Thymus (tissue), 11 donors: ENCODE results near the gene ASCL4. TPM values are rescaled to one million over a fixed set of nuclear protein-coding genes. Genes with fewer than 3 reads are reported as not detected.

ENCODE experiments used
- DNase-seq, 9 donors: peaks; one replicate each; pipeline ENCODE4 v3.0.0-alpha.2; 2013; ENCODE audit warnings: low spot score in 9 of 9, low read depth in 6 of 9, missing footprints in 1 of 9
- H3K27ac ChIP-seq, 2 donors: one replicate each; pipeline ENCODE4 v1.5.1; 2013; ENCODE audit warnings: control low read depth in 1 of 2, low read depth in 1 of 2, low read length in 1 of 2, mild to moderate bottlenecking in 1 of 2, moderate library complexity in 1 of 2
- H3K27me3 ChIP-seq, 2 donors: one replicate each; pipeline ENCODE4 v1.5.1; 2013; ENCODE audit warnings: low read length in 1 of 2; ENCODE audit not compliant: control insufficient read depth in 2 of 2, insufficient read depth in 1 of 2
- H3K36me3 ChIP-seq, 2 donors: one replicate each; pipeline ENCODE4 v1.5.1; 2013; ENCODE audit warnings: low read length in 1 of 2, mild to moderate bottlenecking in 1 of 2, moderate library complexity in 1 of 2; ENCODE audit not compliant: control insufficient read depth in 2 of 2, insufficient read depth in 2 of 2
- H3K4me1 ChIP-seq, 2 donors: one replicate each; pipeline ENCODE4 v1.5.1; 2013; ENCODE audit warnings: low read length in 2 of 2; ENCODE audit not compliant: control insufficient read depth in 2 of 2, insufficient read depth in 2 of 2
- H3K4me3 ChIP-seq, 2 donors: one replicate each; pipeline ENCODE4 v1.5.1; 2013; ENCODE audit warnings: low read length in 2 of 2, control low read depth in 1 of 2, mild to moderate bottlenecking in 1 of 2
- H3K9me3 ChIP-seq, 2 donors: one replicate each; pipeline ENCODE4 v1.5.1; 2013; ENCODE audit warnings: low read length in 1 of 2, mild to moderate bottlenecking in 1 of 2; ENCODE audit not compliant: control insufficient read depth in 2 of 2, insufficient read depth in 1 of 2
- WGBS: extraction: QIAGEN DNeasy Blood & Tissue Kit; methylation state at CpG from one replicate; pipeline ENCODE4 v1.1.7; 2013; 5-methylcytosine and 5-hydroxymethylcytosine counted together
- polyA plus RNA-seq: library from polyadenylated mRNA; stranded (reverse); fragments of 200-250 nt; gene quantifications from one replicate; pipeline ENCODE4 v1.2.3, GENCODE V29; 2013
- total RNA-seq: library from RNA; stranded (reverse); fragments of 120-200 nt; gene quantifications from one replicate; pipeline ENCODE4 v1.2.4, GENCODE V29; 2013
- donor health status: healthy.

ASCL4 gene
- total and polyA plus RNA-seq, 2 donors = 0.38 to 0.52 TPM

GRCh38 chr12:107788281-107788680 lies 13.8 kb downstream of the ASCL4 start:
- no peaks in the 10 kb centered on the region for H3K27me3 ChIP-seq
- DNase-seq = no peak
- no peaks in the 10 kb centered on the region for H3K9me3 ChIP-seq
- no peak overlapping the region for H3K4me3 ChIP-seq
- no peaks in the 10 kb centered on the region for H3K36me3 ChIP-seq
- WGBS = 98% methylated on average over 2 of the region's 2 CpGs
- H3K27ac ChIP-seq = no peak overlapping the region
- H3K4me1 ChIP-seq = no peaks in the 10 kb centered on the region

DNA sequence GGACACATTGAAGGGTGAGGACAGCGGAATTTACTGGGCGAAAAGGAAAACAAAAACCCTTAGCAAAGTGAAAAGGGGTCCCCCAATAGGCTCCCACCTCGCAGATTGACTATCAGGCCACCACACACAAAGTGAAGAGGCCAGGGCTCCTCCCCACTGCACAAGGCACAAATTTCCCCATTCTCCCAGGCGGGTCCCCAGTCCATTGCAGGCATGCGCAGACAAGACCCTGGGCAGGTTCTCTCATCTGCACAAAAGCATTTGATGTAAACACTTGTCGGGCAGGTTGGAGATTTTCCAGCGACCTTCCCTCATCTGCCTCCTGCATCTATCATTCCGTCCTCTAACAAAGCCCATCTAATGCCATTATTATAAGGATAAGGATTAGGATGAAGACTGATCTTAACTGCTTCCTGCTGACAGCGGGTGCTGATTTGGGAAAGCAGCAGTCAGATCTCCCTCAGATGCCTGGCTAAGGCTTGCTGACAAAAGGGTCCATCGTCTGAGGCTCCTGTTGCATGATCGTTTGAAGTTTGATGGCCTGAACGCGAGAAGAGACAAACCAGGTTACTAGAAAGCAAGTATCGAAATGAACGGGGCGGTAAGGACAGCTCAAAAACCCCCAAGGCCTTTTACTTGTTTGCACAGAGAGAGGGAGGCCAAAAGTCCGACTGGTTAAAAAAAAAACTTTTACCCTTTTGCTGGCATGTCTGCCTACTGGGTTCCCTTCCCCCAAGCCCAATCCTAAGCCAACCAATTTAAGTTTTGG lies 14.4 kb downstream of the ASCL4 start:
- Histone ChIP-seq H3K27me3 (no peaks in the 10 kb centered on the region), H3K36me3 (no peaks in the 10 kb centered on the region), H3K9me3 (no peaks in the 10 kb centered on the region), H3K27ac (no peak overlapping the region), H3K4me3 (no peak overlapping the region), H3K4me1 (no peaks in the 10 kb centered on the region)
- WGBS = 95% methylated on average over 17 of the region's 17 CpGs
- no peak for DNase-seq

GRCh38 chr12:107791465-107792089 lies 17.1 kb downstream of the ASCL4 start:
- no peak overlapping the region for H3K4me3 ChIP-seq
- H3K27me3 ChIP-seq = no peaks in the 10 kb centered on the region
- no peak for DNase-seq
- H3K27ac ChIP-seq = no peak overlapping the region
- no peaks in the 10 kb centered on the region for H3K4me1 ChIP-seq
- no peaks in the 10 kb centered on the region for H3K9me3 ChIP-seq
- H3K36me3 ChIP-seq = no peaks in the 10 kb centered on the region
- WGBS = 84% methylated on average over 1 of the region's 1 CpG

DNA sequence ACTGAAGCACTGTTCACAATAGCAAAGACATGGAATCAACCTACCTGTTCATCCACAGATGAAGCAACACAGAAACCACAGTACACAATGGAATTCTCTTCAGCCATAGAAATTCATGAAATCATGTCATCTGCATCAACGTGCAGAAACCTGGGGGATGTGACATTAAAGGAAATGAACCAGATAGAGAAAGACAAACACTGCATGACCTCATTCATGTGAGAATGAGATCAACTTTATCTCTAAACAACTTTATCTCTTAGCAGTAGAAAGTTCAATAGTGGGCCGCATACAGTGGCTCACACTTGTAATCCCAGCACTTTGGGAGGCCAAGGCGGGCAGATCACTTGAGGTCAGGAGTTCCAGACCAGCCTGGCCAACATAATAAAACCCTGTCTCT lies 19.9 kb downstream of the ASCL4 start:
- Histone ChIP-seq H3K27ac (no peak overlapping the region), H3K4me3 (no peak overlapping the region), H3K27me3 (no peaks in the 10 kb centered on the region), H3K36me3 (no peaks in the 10 kb centered on the region), H3K4me1 (no peaks in the 10 kb centered on the region), H3K9me3 (no peaks in the 10 kb centered on the region)
- DNase-seq = no peak
- WGBS = 89% methylated on average over 3 of the region's 3 CpGs

DNA sequence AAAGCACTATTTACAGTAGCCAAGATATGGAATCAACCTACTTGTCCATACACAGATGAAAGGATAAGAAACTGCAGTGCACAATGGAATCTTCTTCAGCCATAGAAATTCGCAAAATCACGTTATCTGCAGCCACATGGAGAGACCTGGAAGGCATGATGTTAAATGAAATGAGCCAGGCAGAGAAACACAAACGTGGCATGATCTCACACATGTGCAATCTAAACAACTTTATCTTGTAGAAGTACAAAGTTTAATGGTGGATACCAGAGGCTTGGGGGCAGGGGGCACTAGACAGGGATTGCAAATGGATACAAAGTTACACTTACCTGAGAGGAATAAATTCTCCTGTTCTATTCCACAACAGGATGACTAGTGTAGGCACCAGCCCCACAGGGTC lies 24.1 kb downstream of the ASCL4 start:
- H3K36me3 ChIP-seq = no peaks in the 10 kb centered on the region
- no peak overlapping the region for H3K4me3 ChIP-seq
- no peak overlapping the region for H3K27ac ChIP-seq
- no peak for DNase-seq
- H3K4me1 ChIP-seq = no peaks in the 10 kb centered on the region
- no peaks in the 10 kb centered on the region for H3K27me3 ChIP-seq
- no peaks in the 10 kb centered on the region for H3K9me3 ChIP-seq
- 88% methylated on average over 3 of the region's 3 CpGs for WGBS

- Histone ChIP-seq H3K9me3 (no peaks in the 10 kb centered on the region), H3K4me3 (no peak overlapping the region), H3K36me3 (no peaks in the 10 kb centered on the region), H3K27ac (no peak overlapping the region), H3K27me3 (no peaks in the 10 kb centered on the region), H3K4me1 (no peaks in the 10 kb centered on the region)
- no peak for DNase-seq
These were observed 26.6 kb downstream of the ASCL4 start for GRCh38 chr12:107801150-107801549.

DNA sequence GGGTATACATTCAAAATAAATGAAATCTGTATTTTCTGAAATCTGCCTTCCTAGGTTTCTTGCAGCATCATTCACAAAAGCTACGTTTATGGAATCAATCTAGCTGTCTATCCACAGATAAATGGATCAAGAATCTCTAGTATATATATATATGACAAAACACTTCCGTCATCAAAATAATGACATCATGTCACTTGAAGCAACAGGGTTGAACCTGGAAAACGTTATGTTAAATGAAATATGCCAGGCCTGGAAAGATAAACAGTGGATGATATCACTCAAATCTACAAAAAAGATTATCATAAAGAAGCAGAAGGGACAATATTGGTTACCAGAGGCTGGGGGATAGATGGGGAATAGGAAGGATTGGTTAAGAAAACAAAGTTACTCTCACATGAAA lies 28.6 kb downstream of the ASCL4 start:
- no peaks in the 10 kb centered on the region for H3K27me3 ChIP-seq
- H3K36me3 ChIP-seq = no peaks in the 10 kb centered on the region
- no peaks in the 10 kb centered on the region for H3K4me1 ChIP-seq
- WGBS = 64% methylated on average over 3 of the region's 3 CpGs
- H3K27ac ChIP-seq = no peak overlapping the region
- no peak for DNase-seq
- no peaks in the 10 kb centered on the region for H3K9me3 ChIP-seq
- no peak overlapping the region for H3K4me3 ChIP-seq

DNA sequence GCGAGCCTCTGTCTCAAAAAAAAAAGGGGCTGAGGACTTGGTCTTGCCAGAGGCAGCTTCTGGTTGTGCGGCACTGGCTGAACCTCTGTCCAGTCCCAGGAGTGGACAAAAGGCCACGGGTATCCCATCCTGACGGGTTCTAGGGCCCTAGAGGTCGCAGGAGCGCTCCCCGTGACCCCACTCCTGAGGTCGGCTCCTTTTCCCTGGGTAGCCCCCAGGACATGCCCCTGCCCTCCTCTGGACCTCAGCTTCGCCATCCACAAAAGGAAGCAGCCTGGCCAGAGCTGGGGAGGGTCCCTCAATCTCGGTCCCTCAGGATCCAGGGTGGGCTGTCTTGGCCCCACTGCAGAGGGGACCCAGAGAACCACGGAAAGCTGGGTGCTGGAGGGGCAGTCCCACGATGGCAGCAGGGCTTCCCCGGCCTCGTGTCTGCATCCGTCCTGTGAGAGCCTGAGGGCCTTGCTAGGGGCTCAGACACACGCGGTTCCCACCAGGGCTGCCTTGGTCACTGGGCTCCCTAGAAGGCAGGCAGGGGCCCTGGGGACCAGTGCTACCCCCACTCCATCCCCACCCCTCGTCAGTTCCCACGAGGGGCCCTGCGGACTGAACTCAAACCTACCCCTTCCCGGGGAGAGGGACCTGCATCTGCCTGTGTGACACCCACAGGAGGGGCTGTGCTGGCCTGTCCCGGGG lies 31.1 kb downstream of the ASCL4 start:
- no peak for DNase-seq
- H3K4me1 ChIP-seq = no peaks in the 10 kb centered on the region
- no peak overlapping the region for H3K4me3 ChIP-seq
- no peaks in the 10 kb centered on the region for H3K9me3 ChIP-seq
- WGBS = 90% methylated on average over 22 of the region's 22 CpGs
- no peak overlapping the region for H3K27ac ChIP-seq
- no peaks in the 10 kb centered on the region for H3K27me3 ChIP-seq
- H3K36me3 ChIP-seq = no peaks in the 10 kb centered on the region

DNA sequence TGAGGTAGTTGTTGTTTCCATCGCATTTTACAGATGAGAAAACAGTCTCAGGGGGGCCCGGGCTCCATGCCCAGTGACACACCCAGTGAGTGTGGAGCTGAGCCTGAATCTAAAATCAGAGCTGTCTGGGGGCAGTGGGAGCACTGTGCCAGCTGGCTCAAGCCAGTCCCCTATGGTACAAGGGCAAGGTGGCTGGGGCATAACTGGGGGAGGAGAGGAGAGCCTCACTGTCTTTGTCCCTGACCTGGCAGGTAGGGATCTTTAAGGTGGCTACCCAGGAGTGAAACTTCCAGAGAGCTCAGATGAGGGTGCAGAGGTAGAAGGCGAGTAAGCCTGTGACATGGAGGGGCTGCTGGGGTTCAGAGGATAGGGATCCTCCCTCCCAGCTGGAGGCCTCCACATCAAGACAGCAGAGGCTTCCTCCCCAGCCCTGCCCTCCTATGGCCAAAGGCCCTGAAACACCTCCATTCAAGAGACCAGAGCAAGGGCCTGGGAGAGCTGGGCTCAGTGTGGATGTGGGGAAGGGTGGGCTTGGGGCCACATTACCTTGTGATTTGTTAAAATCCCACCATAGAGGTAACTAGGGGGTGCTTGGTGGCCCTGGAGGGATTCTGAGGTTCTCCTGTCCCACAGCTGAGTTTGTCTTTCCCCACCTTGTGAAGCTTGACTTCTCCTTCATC lies 33.1 kb downstream of the ASCL4 start:
- Histone ChIP-seq H3K27ac (no peak overlapping the region), H3K4me1 (no peaks in the 10 kb centered on the region), H3K27me3 (no peaks in the 10 kb centered on the region), H3K9me3 (no peaks in the 10 kb centered on the region), H3K4me3 (no peak overlapping the region), H3K36me3 (no peaks in the 10 kb centered on the region)
- no peak for DNase-seq
- 62% methylated on average over 3 of the region's 3 CpGs for WGBS
